Heart left ventricle (tissue), 16 donors: ENCODE data around the gene MAPKAPK2. TPM values are rescaled to one million over a fixed set of nuclear protein-coding genes. Genes with fewer than 3 reads are reported as not detected.

ENCODE experiments used
- ATAC-seq, 4 donors: fragments of 200-7000 bp; cut with Tn5 transposase; one replicate each; pipeline ENCODE4 v1.9.1; 2020 to 2022; ENCODE audit warnings: moderate library complexity in 4 of 4, mild to moderate bottlenecking in 3 of 4, moderate number of reproducible peaks in 1 of 4
- DNase-seq, 5 donors: peaks; one replicate each; pipeline ENCODE4 v3.0.0-alpha.2; 2020
- H3K27ac ChIP-seq, 12 donors: fragments of 200-600 bp; sonication (generic) in 4 of 12; one replicate each; pipeline versions ENCODE4 v1.5.0 to v1.8.0; 2016 to 2022; ENCODE audit warnings: mild to moderate bottlenecking in 2 of 12
- H3K27me3 ChIP-seq, 9 donors: fragments of 200-600 bp; sonication (generic) in 2 of 9; one replicate each; pipeline versions ENCODE4 v1.5.1 to v1.8.0; 2016 to 2022; ENCODE audit warnings: mild to moderate bottlenecking in 3 of 9
- H3K36me3 ChIP-seq, 9 donors: fragments of 200-600 bp; sonication (generic) in 2 of 9; one replicate each; pipeline versions ENCODE4 v1.5.0 to v1.8.0; 2018 to 2022; ENCODE audit warnings: mild to moderate bottlenecking in 2 of 9
- H3K4me1 ChIP-seq, 12 donors: fragments of 200-600 bp; sonication (generic) in 4 of 12; one replicate each; pipeline versions ENCODE4 v1.5.0 to v1.8.0; 2016 to 2022; ENCODE audit warnings: mild to moderate bottlenecking in 3 of 12
- H3K4me3 ChIP-seq, 12 donors: fragments of 200-600 bp; sonication (generic) in 4 of 12; one replicate each; pipeline versions ENCODE4 v1.5.0 to v1.8.0; 2017 to 2022; ENCODE audit warnings: mild to moderate bottlenecking in 9 of 12, moderate library complexity in 4 of 12
- H3K9me3 ChIP-seq, 12 donors: fragments of 200-600 bp; sonication (generic) in 4 of 12; one replicate each; pipeline versions ENCODE4 v1.5.0 to v1.8.0; 2016 to 2022; ENCODE audit warnings: mild to moderate bottlenecking in 1 of 12
- POLR2A ChIP-seq, 2 donors: fragments of 450-650 bp; IDR thresholded peaks; one replicate each; pipeline ENCODE4 v1.6.1; 2017; ENCODE audit warnings: antibody characterized with exemption in 2 of 2, mild to moderate bottlenecking in 2 of 2, moderate library complexity in 2 of 2
- WGBS, 4 donors: extraction: QIAGEN DNeasy Blood & Tissue Kit in 2 of 4; methylation state at CpG; one replicate each; pipeline versions ENCODE4 v1.1.5 to v1.1.7; 2013 to 2018; 5-methylcytosine and 5-hydroxymethylcytosine counted together
- intact Hi-C, 10 donors: fragments of 100-400 bp; cut with DNase I; formaldehyde crosslinking; loops; one replicate each; pipeline versions ENCODE4 v1.11.1 to v1.14.2; 2022
- polyA plus RNA-seq, 2 donors: library from polyadenylated mRNA; stranded (reverse); fragments of 200-250 nt; gene quantifications; one replicate each; pipeline ENCODE4 v1.2.3, GENCODE V29; 2013
- total RNA-seq, 9 donors: library from RNA; depleted of rRNA in 2 of 9; stranded (reverse); fragments of >200 nt in 2 of 9; fragmentation: NEBNext Ultra II Directional in 3 of 9; extraction: Animal tissue kit (Norgen Biotek cat#: 25700) in 3 of 9; gene quantifications; one replicate each; pipeline versions ENCODE4 v1.1.0 to v1.2.4, GENCODE V29; 2016 to 2023
- TF ChIP-seq, protein P1 (sequence below), 12 donors: fragments of 200-600 bp; sonication (generic) in 4 of 12; IDR thresholded peaks; one replicate each; pipeline versions ENCODE4 v1.5.0 to v1.8.0; 2018 to 2022; ENCODE audit warnings: antibody characterized with exemption in 12 of 12, mild to moderate bottlenecking in 5 of 12
- donor health status: ischemic (EF 13 %, LVEDD 7.1; RV severe dilation, severe dysfunction).
- donor health status: healthy with polysubstance abuse.
- donor health status: DM: no; HTN: yes; CAD: no.
- donor health status: DM: no; HTN: no; CAD: no.
- donor health status: ischemic (EF 25% LVEDD 6.9; RV normal size, moderate dysfunction).
- donor health status: ischemic (EF 25% LVEDD 5.7; RV mildly dilated, moderate dysfunction).
- donor health status: healthy.
- donor health status: DM: yes; HTN: yes; CAD: no.
- donor health status: ischemic (EF 35%, LVEDD 5.7; RV mildly dilated, moderate dysfunction).
- donor health status: nonischemic (EF 11% LVEDD 7.7; RV severe dilation, severe dysfunction).
- donor health status: DM: yes; HTN: yes; CAD: no.
- donor health status: PGD.
- donor health status: ischemic (EF 29% LVEDD 5.4; RV normal size, mild dysfunction).
- donor health status: nonischemic (EF 23%, LVEDD 6.1; RV moderate dilation, normal function).

Gene MAPKAPK2
- total and polyA plus RNA-seq, 11 donors = 126 to 327 (median 223) TPM

DNA sequence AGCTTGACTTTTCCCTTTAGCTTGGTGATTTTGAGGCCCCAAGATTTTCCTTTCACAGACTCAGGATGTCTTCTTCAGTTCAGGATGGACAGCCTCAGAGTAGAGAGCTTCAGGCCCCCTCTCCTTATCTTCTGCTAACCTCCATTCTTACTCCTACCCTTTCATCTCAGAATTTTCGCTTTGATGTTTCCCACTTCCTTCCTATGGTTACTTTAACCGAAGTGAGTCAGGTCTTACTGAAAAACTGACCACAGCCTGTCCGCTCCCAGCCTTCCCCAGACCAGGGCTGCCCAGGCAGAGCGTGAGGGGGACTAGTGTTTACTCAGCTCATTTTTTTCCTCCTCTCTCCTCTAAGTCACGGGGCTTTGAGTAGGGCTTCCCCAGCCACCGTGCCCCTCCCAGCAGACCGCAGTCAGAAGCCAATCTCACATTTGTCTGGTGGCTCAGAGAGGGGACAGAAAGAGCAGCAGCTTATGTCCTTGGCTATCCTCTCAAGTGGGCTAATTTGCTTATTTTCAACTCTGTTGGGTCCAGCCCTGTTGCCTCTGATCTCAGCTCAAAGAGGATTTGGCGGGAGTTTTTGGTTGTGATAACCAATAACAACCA is 81.6 kb downstream of the MAPKAPK2 start:
- peaks cover 0 to 5% (median 0%) of the 10 kb centered on the region in 9 donors for H3K36me3 ChIP-seq
- H3K27ac ChIP-seq = peak overlapping the region in 1 of 12 donors; percentile 43
- H3K9me3 ChIP-seq = peaks cover 0 to 7% (median 0%) of the 10 kb centered on the region in 12 donors
- ATAC-seq = peak in 3 of 4 donors; percentile 74 to 81 (median 80)
- intact Hi-C loops = no loop called here
- peak in 3 of 5 donors; percentile 32 to 71 (median 53) for DNase-seq
- 53 to 69% (median 61%) methylated on average over 8 of the region's 8 CpGs for WGBS, 4 donors
- TF ChIP-seq POLR2A (IDR thresholded peaks at IDR 0.05) = no peak
- TF ChIP-seq, protein P1, sequence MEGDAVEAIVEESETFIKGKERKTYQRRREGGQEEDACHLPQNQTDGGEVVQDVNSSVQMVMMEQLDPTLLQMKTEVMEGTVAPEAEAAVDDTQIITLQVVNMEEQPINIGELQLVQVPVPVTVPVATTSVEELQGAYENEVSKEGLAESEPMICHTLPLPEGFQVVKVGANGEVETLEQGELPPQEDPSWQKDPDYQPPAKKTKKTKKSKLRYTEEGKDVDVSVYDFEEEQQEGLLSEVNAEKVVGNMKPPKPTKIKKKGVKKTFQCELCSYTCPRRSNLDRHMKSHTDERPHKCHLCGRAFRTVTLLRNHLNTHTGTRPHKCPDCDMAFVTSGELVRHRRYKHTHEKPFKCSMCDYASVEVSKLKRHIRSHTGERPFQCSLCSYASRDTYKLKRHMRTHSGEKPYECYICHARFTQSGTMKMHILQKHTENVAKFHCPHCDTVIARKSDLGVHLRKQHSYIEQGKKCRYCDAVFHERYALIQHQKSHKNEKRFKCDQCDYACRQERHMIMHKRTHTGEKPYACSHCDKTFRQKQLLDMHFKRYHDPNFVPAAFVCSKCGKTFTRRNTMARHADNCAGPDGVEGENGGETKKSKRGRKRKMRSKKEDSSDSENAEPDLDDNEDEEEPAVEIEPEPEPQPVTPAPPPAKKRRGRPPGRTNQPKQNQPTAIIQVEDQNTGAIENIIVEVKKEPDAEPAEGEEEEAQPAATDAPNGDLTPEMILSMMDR (IDR thresholded peaks at IDR 0.05) = no peak
- H3K27me3 ChIP-seq = no peaks in the 10 kb centered on the region
- H3K4me1 ChIP-seq = peaks cover 0 to 62% (median 0%) of the 10 kb centered on the region in 12 donors
- no peak overlapping the region for H3K4me3 ChIP-seq

DNA sequence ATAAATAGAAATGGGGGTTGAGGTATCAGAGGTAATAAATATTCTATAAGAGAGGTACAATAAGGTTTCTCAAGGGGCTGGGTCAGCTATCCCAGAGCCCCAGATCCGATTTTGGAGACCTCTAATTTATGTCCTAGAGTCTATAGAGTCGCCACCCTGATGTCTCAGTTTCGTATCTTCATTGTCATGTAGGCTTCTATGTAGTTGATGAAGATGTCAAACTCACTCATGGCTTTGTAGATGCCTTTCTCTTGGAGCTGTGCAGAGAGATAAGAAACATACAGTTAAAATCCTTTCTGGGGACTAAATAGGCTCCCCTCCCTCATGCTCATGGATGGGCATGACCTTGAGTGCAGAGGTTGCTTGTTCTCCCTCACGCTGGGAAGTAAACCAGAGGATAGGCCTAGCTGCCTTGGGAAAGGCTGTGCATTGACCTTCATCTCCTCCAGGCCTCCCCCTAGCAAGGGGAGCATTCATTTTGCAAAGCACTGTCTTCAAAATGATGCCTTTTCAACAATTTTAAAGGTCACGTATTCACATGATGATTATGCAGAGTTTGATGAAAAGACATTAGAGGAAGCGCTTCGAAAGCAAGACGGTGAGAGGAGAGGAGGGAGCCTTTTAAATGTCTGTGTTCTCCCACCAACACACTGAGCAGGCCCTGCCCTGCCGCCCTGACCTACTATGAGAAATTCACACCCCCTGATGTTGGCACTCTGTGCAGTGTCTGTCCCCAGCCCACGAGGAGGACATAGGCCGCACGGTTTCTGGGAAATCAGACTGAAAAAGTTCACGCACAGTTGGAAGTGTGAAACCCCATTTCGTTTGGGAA is 84.0 kb downstream of the MAPKAPK2 start:
- intact Hi-C loops = no loop called here
- TF ChIP-seq, protein P1 (IDR thresholded peaks at IDR 0.05) = no peak
- TF ChIP-seq POLR2A (IDR thresholded peaks at IDR 0.05) = no peak
- Histone ChIP-seq H3K36me3 (peaks cover 0 to 5% (median 0%) of the 10 kb centered on the region in 9 donors), H3K4me3 (no peak overlapping the region), H3K4me1 (peaks cover 0 to 83% (median 0%) of the 10 kb centered on the region in 12 donors), H3K9me3 (peaks cover 0 to 6% (median 0%) of the 10 kb centered on the region in 12 donors), H3K27ac (peak overlapping the region in 1 of 12 donors; percentile 89), H3K27me3 (no peaks in the 10 kb centered on the region)
- 81 to 89% (median 83%) methylated on average over 13 to 14 of the region's 14 CpGs for WGBS, 4 donors
- DNase-seq = no peak
- no peak for ATAC-seq

DNA sequence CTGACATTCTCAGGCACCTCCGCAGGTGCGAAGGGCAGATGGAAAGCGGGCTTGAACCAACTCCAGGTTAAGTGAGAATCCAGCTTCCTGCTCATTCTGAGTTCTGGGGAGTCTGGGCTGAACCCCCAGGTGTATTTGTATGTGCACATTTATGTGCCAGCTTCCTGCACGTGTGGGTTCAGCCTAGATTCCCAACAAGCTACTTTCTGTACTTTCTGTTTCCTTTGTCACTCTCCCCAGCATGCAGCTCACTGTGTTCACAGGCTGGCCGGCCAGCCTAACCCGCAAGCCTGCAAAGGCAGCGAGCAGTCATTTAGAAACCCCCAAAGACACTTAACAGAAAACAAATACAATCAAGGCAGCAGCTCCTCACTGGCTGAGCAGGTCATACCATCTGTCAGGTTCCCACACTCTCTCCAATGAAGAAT is 84.6 kb downstream of the MAPKAPK2 start:
- Histone ChIP-seq H3K4me3 (peak overlapping the region in 1 of 12 donors; percentile 51), H3K36me3 (peaks cover 0 to 5% (median 0%) of the 10 kb centered on the region in 9 donors), H3K4me1 (peaks cover 0 to 90% (median 0%) of the 10 kb centered on the region in 12 donors), H3K27ac (peak overlapping the region in 1 of 12 donors; percentile 89), H3K9me3 (no peaks in the 10 kb centered on the region), H3K27me3 (no peaks in the 10 kb centered on the region)
- DNase-seq = no peak
- 82 to 90% (median 88%) methylated on average over 6 to 7 of the region's 7 CpGs for WGBS, 4 donors
- no peak for ATAC-seq
- intact Hi-C loops = no loop called here
- TF ChIP-seq POLR2A (IDR thresholded peaks at IDR 0.05) = no peak
- TF ChIP-seq, protein P1 (IDR thresholded peaks at IDR 0.05) = no peak
